Stimulated activated CD4-positive, alpha-beta T cell treated with anti-CD3 and anti-CD28 coated beads, Interleukin-2, amount 100 ng/mL, for 4 hours (primary cell): ENCODE data around the gene DCAF5.
A peak's percentile ranks its signal among the peaks of the same experiment; 100 is the strongest.

Experiments
- DNase-seq: peaks from one replicate; pipeline ENCODE4 v3.0.0-alpha.2; 2020; ENCODE audit warnings: low read depth

The DCAF5 gene

DNA sequence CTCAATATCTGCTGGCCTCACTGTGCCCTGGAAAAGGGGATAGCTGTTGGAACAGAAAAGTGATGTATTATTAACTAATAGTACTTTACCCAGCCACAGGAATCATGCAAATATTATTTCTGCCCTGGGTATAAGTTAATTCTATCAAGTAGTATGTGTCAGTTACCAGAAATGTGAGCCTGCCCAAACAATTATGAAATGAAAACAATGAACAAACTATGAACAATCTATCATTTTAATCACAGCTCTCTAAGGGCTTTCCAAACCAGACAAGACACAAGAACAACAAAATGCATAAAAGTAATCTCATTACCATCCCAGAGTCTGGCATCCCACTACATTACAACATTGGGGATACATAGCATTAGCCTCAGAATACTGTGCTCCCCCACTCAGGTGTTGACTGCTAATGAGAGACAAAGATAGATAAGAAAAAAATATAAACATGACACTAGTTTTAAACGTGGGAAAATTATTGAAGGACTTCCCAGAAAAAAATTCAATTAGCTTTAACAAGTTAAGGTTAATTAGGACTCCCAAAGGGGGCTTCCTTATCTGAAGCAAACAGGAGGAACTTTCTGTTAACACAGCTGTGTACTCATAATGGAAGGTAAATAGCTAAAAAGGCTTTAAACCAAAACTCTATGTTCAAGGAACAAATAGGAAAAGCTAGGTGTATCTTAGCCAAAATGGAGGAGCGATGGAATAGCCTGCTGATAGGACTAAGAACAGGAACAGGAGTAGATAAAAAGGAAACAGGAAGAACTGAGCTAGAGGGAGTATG, 3.3 kb downstream of the DCAF5 start:
- DNase-seq: no peak

DNA sequence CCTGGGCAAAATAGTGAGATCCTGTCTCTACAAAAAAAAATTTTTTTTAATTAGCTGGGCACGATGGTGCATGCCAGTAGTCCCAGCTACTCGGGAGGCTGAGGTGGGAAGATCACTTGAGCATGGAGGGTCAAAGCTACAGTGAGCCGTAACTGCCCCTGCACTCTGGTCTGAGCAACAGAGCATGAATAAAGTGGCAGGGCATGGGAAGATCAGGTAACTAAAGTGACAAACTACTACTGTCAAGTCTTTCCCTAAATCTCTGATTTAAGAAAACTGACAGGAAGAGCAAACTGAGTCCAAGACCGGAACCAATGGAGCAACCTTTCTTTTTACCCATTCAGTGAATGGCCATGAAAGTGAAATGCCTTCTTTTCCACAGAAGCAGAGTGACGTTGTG, 10.8 kb downstream of the DCAF5 start:
- DNase-seq: no peak

DNA sequence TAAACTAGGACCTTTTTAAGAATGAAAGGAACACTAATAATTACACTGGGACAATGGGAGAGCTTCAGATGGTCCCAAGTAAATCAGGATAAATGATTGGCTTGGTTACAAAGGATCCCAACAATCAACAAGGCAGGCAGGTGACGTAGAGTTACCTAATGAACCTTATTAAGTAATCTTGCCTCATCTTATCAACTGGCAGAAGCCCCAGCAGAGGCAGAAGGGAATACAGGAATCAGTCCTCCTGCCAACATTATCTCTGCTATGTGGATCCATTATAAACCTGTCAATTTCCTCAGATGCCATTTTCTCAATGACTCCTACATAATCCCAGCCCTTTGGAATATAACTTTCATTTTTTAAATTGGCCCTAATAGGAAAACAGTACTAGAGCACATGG, 11.4 kb downstream of the DCAF5 start:
- no peak for DNase-seq

- DNase-seq: no peak
These were observed 13.2 kb downstream of the DCAF5 start for GRCh38 chr14:69139743-69140142.

- no peak for DNase-seq
These were observed 14.9 kb downstream of the DCAF5 start for GRCh38 chr14:69137843-69138535.

GRCh38 chr14:69137416-69137815, 15.5 kb downstream of the DCAF5 start:
- no peak for DNase-seq

GRCh38 chr14:69135133-69135532, 17.8 kb downstream of the DCAF5 start:
- no peak for DNase-seq

GRCh38 chr14:69133206-69134125, 19.5 kb downstream of the DCAF5 start:
- DNase-seq: peak; percentile 16

GRCh38 chr14:69132513-69133181, 20.3 kb downstream of the DCAF5 start:
- no peak for DNase-seq

GRCh38 chr14:69131176-69131575, 21.7 kb downstream of the DCAF5 start:
- no peak for DNase-seq

GRCh38 chr14:69129264-69129880, 23.5 kb downstream of the DCAF5 start:
- DNase-seq: peak; percentile 64

GRCh38 chr14:69118305-69118704, 34.6 kb downstream of the DCAF5 start:
- DNase-seq: no peak

- no peak for DNase-seq
These were observed 35.7 kb downstream of the DCAF5 start for GRCh38 chr14:69117020-69117767.

DNA sequence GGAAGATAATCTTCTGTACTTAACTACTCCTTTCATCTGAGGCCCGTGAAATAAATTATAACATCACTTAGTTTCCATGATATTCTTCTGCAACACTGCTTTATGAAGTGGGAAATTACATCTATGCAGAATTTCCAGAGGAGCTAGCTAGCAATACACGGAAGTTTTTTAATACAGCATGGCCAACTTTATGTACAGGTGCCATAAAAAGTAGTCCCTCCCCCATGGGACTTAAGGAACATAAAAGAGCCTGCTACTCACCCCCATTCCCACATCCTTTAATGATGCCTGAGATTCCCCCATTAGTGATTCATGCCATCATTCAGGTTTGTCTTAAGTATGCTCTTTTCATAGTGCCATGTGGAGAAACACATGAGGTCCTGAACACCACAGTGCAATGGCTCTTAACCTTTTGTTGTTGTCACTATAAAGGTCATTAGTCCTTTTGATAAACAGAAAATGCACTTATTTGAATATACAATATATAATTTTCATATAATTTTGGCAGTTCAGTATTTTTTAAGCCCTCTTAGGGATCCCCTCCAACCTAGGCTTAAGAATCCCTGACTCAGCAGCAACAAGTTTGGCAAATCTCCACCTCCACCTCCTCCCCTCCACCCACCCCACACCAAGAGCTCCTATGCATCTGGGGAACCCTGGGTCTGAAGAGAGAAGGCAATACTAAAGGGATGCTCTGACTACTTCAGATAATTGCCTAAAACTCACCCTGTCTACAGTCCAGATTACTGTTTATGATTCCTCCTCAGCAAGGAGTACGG, 37.3 kb downstream of the DCAF5 start:
- DNase-seq: no peak

DNA sequence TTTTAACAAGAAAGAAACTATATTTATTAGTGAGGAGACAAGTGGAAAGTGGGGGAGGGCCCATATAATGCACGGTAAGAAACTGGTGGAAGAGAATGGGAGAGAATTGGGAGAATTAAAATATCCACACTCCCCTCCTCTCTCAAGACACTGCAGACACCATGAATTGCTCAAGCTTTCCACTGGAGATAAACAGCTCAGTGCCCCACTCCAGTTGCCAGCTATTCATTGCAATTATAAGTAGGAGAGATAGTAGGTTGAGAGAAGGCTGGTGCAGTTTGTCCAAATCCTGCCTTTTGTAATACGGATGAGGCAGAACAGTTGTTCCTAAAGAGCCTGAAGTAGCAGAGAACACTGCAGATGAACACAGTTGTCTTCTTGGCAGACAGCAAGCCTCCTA, 38.2 kb downstream of the DCAF5 start:
- no peak for DNase-seq

GRCh38 chr14:69108358-69108757, 44.6 kb downstream of the DCAF5 start:
- DNase-seq: no peak

GRCh38 chr14:69107407-69108003, 45.4 kb downstream of the DCAF5 start:
- DNase-seq: no peak

GRCh38 chr14:69106451-69106850, 46.5 kb downstream of the DCAF5 start:
- DNase-seq: no peak

GRCh38 chr14:69105326-69105725, 47.6 kb downstream of the DCAF5 start:
- no peak for DNase-seq
